Measurements from ENCODE around the gene SMURF1.
A peak's percentile ranks its signal among the peaks of the same experiment; 100 is the strongest.

SMURF1 gene

GRCh38 chr7:99143853-99144672 lies at the start of gene SMURF1:
Gene SMURF1, minus strand, starts transcription at chr7:99144108. Its CDS starts 328 bp downstream, at chr7:99143780.
- no peaks in the 10 kb centered on the region for H3K9me3 ChIP-seq (ENCODE audit: low read length)
- peak within 1 kb of the TSS; percentile 76 to 90 for H3K4me3 ChIP-seq (ENCODE audit: low read depth in 1 of 2, low read length in 2 of 2)
- H3K27me3 ChIP-seq (ENCODE audit: control insufficient read depth in 1 of 2, insufficient read depth in 2 of 2, low read length in 2 of 2) = no peaks in the 10 kb centered on the region
- peak within 1 kb of the TSS; percentile 90 for H3K27ac ChIP-seq (ENCODE audit: low read depth, low read length)
- H3K36me3 ChIP-seq (ENCODE audit: insufficient read depth, low read length) = no peaks in the 10 kb centered on the region
- peaks cover 16% of the 10 kb centered on the region for H3K4me1 ChIP-seq (ENCODE audit: insufficient read depth, low read length)
- no peak within 1 kb of the TSS for H3K9ac ChIP-seq (ENCODE audit: low read length)

GRCh38 chr7:99191869-99192596 lies 48.1 kb upstream of the SMURF1 start:
- Histone ChIP-seq H3K27ac (ENCODE audit: low read depth, low read length) (no peak overlapping the region), H3K36me3 (ENCODE audit: insufficient read depth, low read length) (no peaks in the 10 kb centered on the region), H3K9ac (ENCODE audit: low read length) (no peak overlapping the region), H3K4me3 (ENCODE audit: low read depth in 1 of 2, low read length in 2 of 2) (no peak overlapping the region), H3K9me3 (ENCODE audit: low read length) (no peaks in the 10 kb centered on the region), H3K4me1 (ENCODE audit: insufficient read depth, low read length) (no peaks in the 10 kb centered on the region), H3K27me3 (ENCODE audit: control insufficient read depth in 1 of 2, insufficient read depth in 2 of 2, low read length in 2 of 2) (no peaks in the 10 kb centered on the region)

GRCh38 chr7:99190359-99191009 lies 46.6 kb upstream of the SMURF1 start:
- Histone ChIP-seq H3K4me3 (ENCODE audit: low read depth in 1 of 2, low read length in 2 of 2) (no peak overlapping the region), H3K4me1 (ENCODE audit: insufficient read depth, low read length) (no peaks in the 10 kb centered on the region), H3K27me3 (ENCODE audit: control insufficient read depth in 1 of 2, insufficient read depth in 2 of 2, low read length in 2 of 2) (no peaks in the 10 kb centered on the region), H3K27ac (ENCODE audit: low read depth, low read length) (no peak overlapping the region), H3K9me3 (ENCODE audit: low read length) (no peaks in the 10 kb centered on the region), H3K36me3 (ENCODE audit: insufficient read depth, low read length) (no peaks in the 10 kb centered on the region), H3K9ac (ENCODE audit: low read length) (no peak overlapping the region)

DNA sequence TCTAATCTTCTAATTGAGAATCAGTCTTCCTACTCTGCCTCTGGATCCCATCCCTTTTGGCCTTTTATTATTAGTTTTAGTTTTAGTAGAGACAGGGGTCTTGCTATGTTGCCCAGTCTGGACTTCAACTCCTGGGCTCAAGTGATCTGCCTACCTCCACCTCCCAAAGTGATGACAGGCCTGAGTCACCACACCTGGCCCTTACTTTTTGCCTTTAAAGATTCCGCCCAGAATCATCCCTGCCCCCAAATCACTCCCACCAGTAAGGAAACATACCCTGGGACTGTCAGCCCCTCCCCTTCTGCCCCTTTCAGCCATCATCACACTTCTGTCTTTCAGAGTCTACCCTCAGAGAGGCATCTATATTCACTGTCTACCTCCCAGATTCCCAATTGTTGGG lies 45.3 kb upstream of the SMURF1 start:
- no peaks in the 10 kb centered on the region for H3K9me3 ChIP-seq (ENCODE audit: low read length)
- H3K4me1 ChIP-seq (ENCODE audit: insufficient read depth, low read length) = no peaks in the 10 kb centered on the region
- H3K36me3 ChIP-seq (ENCODE audit: insufficient read depth, low read length) = no peaks in the 10 kb centered on the region
- H3K9ac ChIP-seq (ENCODE audit: low read length) = no peak overlapping the region
- H3K4me3 ChIP-seq (ENCODE audit: low read depth in 1 of 2, low read length in 2 of 2) = no peak overlapping the region
- no peak overlapping the region for H3K27ac ChIP-seq (ENCODE audit: low read depth, low read length)
- no peaks in the 10 kb centered on the region for H3K27me3 ChIP-seq (ENCODE audit: control insufficient read depth in 1 of 2, insufficient read depth in 2 of 2, low read length in 2 of 2)

DNA sequence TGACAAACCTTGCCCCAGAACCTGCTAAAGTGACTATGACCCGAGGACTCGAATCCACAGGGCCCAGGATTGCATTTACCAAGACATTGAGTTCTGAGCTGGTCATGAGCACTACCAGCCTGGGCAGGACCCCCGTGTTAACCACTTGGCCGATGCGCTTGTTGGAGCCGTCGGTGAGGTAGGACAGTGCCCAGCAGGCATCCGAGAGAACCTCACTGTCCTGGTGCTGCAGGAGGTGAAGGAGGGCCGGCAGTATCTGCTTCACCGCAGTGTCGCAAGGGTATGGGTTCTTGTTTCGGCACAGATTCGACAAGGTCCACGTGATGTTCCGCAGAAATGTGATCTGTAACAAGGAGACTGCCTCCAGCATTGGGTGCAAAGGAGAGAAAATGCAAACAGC lies 44.3 kb upstream of the SMURF1 start:
- Histone ChIP-seq H3K27me3 (ENCODE audit: control insufficient read depth in 1 of 2, insufficient read depth in 2 of 2, low read length in 2 of 2) (no peaks in the 10 kb centered on the region), H3K9ac (ENCODE audit: low read length) (no peak overlapping the region), H3K4me1 (ENCODE audit: insufficient read depth, low read length) (no peaks in the 10 kb centered on the region), H3K36me3 (ENCODE audit: insufficient read depth, low read length) (no peaks in the 10 kb centered on the region), H3K4me3 (ENCODE audit: low read depth in 1 of 2, low read length in 2 of 2) (no peak overlapping the region), H3K9me3 (ENCODE audit: low read length) (no peaks in the 10 kb centered on the region), H3K27ac (ENCODE audit: low read depth, low read length) (no peak overlapping the region)

- Histone ChIP-seq H3K4me3 (ENCODE audit: low read depth in 1 of 2, low read length in 2 of 2) (no peak overlapping the region), H3K27me3 (ENCODE audit: control insufficient read depth in 1 of 2, insufficient read depth in 2 of 2, low read length in 2 of 2) (no peaks in the 10 kb centered on the region), H3K9ac (ENCODE audit: low read length) (no peak overlapping the region), H3K27ac (ENCODE audit: low read depth, low read length) (no peak overlapping the region), H3K4me1 (ENCODE audit: insufficient read depth, low read length) (no peaks in the 10 kb centered on the region), H3K9me3 (ENCODE audit: low read length) (no peaks in the 10 kb centered on the region), H3K36me3 (ENCODE audit: insufficient read depth, low read length) (no peaks in the 10 kb centered on the region)
Observed at GRCh38 chr7:99184532-99185218, 40.8 kb upstream of the SMURF1 start.

DNA sequence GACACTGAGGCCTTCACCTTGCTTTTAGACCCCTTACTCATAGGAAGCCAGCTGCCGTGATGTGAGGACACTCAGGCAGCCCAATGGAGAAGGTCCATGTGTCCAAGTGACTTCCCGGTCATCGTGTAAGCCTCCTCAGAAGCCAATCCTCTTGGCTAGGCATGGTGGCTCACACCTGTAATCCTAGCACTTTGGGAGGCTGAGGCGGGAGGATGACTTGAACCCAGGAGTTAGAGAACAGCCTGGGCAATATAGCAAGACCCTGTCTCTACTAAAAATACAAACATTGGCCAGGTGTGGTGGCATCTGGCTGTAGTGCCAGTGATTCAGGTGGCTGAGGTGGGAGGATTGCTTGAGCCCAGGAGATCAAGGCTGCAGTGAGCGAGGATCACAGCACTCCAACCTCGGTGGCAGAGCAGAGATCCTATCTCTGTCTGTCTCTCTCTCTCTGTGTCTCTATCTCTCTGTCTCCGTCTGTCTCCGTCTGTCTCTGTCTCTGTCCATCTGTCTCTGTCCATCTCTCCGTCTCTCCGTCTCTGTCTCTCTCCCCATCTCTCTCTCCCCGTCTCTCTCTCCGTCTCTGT lies 36.3 kb upstream of the SMURF1 start:
- no peaks in the 10 kb centered on the region for H3K9me3 ChIP-seq (ENCODE audit: low read length)
- no peak overlapping the region for H3K4me3 ChIP-seq (ENCODE audit: low read depth in 1 of 2, low read length in 2 of 2)
- no peaks in the 10 kb centered on the region for H3K4me1 ChIP-seq (ENCODE audit: insufficient read depth, low read length)
- H3K36me3 ChIP-seq (ENCODE audit: insufficient read depth, low read length) = no peaks in the 10 kb centered on the region
- H3K27ac ChIP-seq (ENCODE audit: low read depth, low read length) = no peak overlapping the region
- H3K9ac ChIP-seq (ENCODE audit: low read length) = no peak overlapping the region
- no peaks in the 10 kb centered on the region for H3K27me3 ChIP-seq (ENCODE audit: control insufficient read depth in 1 of 2, insufficient read depth in 2 of 2, low read length in 2 of 2)

DNA sequence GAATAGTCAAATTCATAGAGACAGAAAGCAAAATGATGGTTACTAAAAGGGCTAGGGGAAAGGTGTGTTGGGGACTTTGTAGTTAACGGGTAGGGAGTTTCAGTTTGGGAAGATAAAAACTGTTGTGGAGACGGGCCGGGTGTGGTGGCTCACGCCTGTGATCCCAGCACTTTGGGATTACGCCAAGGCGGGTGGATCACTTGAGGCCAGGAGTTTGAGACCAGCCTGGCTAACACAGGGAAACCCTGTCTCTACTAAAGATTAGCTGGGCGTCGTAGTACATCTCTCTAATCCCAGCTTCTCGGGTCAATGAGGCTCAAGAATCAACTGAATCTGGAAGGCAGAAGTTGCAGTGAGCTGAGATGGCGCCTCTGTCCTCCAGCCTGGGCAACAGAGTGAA lies 33.3 kb upstream of the SMURF1 start:
- H3K27me3 ChIP-seq (ENCODE audit: control insufficient read depth in 1 of 2, insufficient read depth in 2 of 2, low read length in 2 of 2) = no peaks in the 10 kb centered on the region
- no peak overlapping the region for H3K27ac ChIP-seq (ENCODE audit: low read depth, low read length)
- no peaks in the 10 kb centered on the region for H3K4me1 ChIP-seq (ENCODE audit: insufficient read depth, low read length)
- no peak overlapping the region for H3K4me3 ChIP-seq (ENCODE audit: low read depth in 1 of 2, low read length in 2 of 2)
- H3K9ac ChIP-seq (ENCODE audit: low read length) = no peak overlapping the region
- H3K36me3 ChIP-seq (ENCODE audit: insufficient read depth, low read length) = no peaks in the 10 kb centered on the region
- no peaks in the 10 kb centered on the region for H3K9me3 ChIP-seq (ENCODE audit: low read length)

DNA sequence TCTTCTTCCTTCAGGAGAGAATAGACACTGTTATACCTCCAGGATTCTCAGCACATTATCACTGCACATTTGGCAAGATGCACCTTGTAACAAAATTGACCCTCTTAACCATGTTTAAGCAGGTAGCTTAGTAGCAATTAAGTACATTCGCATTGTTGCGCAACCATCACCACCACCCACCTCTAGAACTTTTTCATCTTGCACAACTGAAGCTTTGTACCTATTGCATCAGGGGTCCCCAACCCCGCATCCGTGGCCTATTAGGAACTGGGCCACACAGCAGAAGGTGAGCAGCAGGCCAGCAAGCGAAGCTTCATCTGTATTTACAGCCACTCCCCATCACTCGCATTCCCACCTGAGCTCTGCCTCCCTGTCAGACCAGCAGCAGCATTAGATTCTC lies 29.9 kb upstream of the SMURF1 start:
- Histone ChIP-seq H3K9me3 (ENCODE audit: low read length) (no peaks in the 10 kb centered on the region), H3K27ac (ENCODE audit: low read depth, low read length) (no peak overlapping the region), H3K9ac (ENCODE audit: low read length) (no peak overlapping the region), H3K36me3 (ENCODE audit: insufficient read depth, low read length) (no peaks in the 10 kb centered on the region), H3K27me3 (ENCODE audit: control insufficient read depth in 1 of 2, insufficient read depth in 2 of 2, low read length in 2 of 2) (no peaks in the 10 kb centered on the region), H3K4me1 (ENCODE audit: insufficient read depth, low read length) (no peaks in the 10 kb centered on the region), H3K4me3 (ENCODE audit: low read depth in 1 of 2, low read length in 2 of 2) (no peak overlapping the region)

GRCh38 chr7:99171731-99172130 lies 27.8 kb upstream of the SMURF1 start:
- Histone ChIP-seq H3K4me1 (ENCODE audit: insufficient read depth, low read length) (no peaks in the 10 kb centered on the region), H3K9me3 (ENCODE audit: low read length) (no peaks in the 10 kb centered on the region), H3K9ac (ENCODE audit: low read length) (no peak overlapping the region), H3K27ac (ENCODE audit: low read depth, low read length) (no peak overlapping the region), H3K27me3 (ENCODE audit: control insufficient read depth in 1 of 2, insufficient read depth in 2 of 2, low read length in 2 of 2) (no peaks in the 10 kb centered on the region), H3K4me3 (ENCODE audit: low read depth in 1 of 2, low read length in 2 of 2) (no peak overlapping the region), H3K36me3 (ENCODE audit: insufficient read depth, low read length) (no peaks in the 10 kb centered on the region)

- Histone ChIP-seq H3K27me3 (ENCODE audit: control insufficient read depth in 1 of 2, insufficient read depth in 2 of 2, low read length in 2 of 2) (no peaks in the 10 kb centered on the region), H3K36me3 (ENCODE audit: insufficient read depth, low read length) (no peaks in the 10 kb centered on the region), H3K27ac (ENCODE audit: low read depth, low read length) (no peak overlapping the region), H3K4me3 (ENCODE audit: low read depth in 1 of 2, low read length in 2 of 2) (no peak overlapping the region), H3K9ac (ENCODE audit: low read length) (no peak overlapping the region), H3K4me1 (ENCODE audit: insufficient read depth, low read length) (no peaks in the 10 kb centered on the region), H3K9me3 (ENCODE audit: low read length) (no peaks in the 10 kb centered on the region)
Observed at GRCh38 chr7:99170730-99171074, 26.8 kb upstream of the SMURF1 start.
